Hepatocyte (in vitro differentiated cells): ENCODE results near the gene MAN1B1. TPM values are rescaled to one million over a fixed set of nuclear protein-coding genes. Genes with fewer than 3 reads are reported as not detected.

Experiments used
- DNase-seq: peaks from one replicate; pipeline ENCODE4 v3.0.0-alpha.2; 2016; ENCODE audit warnings: low spot score
- H2AFZ ChIP-seq: fragments of 200-600 bp; sonication (generic); 2 replicates; pipeline ENCODE4 v1.6.0; 2016; ENCODE audit warnings: antibody characterized with exemption, mild to moderate bottlenecking
- H3K27ac ChIP-seq: fragments of 200-600 bp; sonication (generic); 2 replicates; pipeline ENCODE4 v1.5.1; 2016; ENCODE audit warnings: mild to moderate bottlenecking
- H3K27me3 ChIP-seq: fragments of 200-600 bp; sonication (generic); 2 replicates; pipeline ENCODE4 v1.6.1; 2016
- H3K36me3 ChIP-seq: fragments of 200-600 bp; sonication (generic); replicated peaks from 2 replicates; pipeline ENCODE4 v1.5.1; 2016; ENCODE audit warnings: low read depth; ENCODE audit not compliant: insufficient read depth
- H3K4me1 ChIP-seq: fragments of 200-600 bp; sonication (generic); 2 replicates; pipeline ENCODE4 v1.5.1; 2016; ENCODE audit warnings: mild to moderate bottlenecking, moderate library complexity; ENCODE audit not compliant: insufficient read depth
- H3K4me2 ChIP-seq: fragments of 200-600 bp; sonication (generic); 2 replicates; pipeline ENCODE4 v1.6.0; 2016
- H3K4me3 ChIP-seq: fragments of 200-600 bp; sonication (generic); 2 replicates; pipeline ENCODE4 v1.5.1; 2016; ENCODE audit warnings: mild to moderate bottlenecking
- H3K79me2 ChIP-seq: fragments of 200-600 bp; sonication (generic); 2 replicates; pipeline ENCODE4 v1.6.0; 2017; ENCODE audit warnings: mild to moderate bottlenecking
- H3K9me2 ChIP-seq: fragments of 200-600 bp; sonication (generic); replicated peaks from 2 replicates; pipeline ENCODE4 v1.6.0; 2017; ENCODE audit warnings: mild to moderate bottlenecking; ENCODE audit not compliant: insufficient read depth
- H3K9me3 ChIP-seq: fragments of 200-600 bp; sonication (generic); 2 replicates; pipeline ENCODE4 v1.5.1; 2016; ENCODE audit warnings: low read depth, mild to moderate bottlenecking
- H4K20me1 ChIP-seq: fragments of 200-600 bp; sonication (generic); 2 replicates; pipeline ENCODE4 v1.6.0; 2016; ENCODE audit warnings: mild to moderate bottlenecking; ENCODE audit not compliant: insufficient read depth, poor library complexity, severe bottlenecking
- CTCF ChIP-seq: fragments of 200-600 bp; sonication (generic); IDR thresholded peaks from 2 replicates; pipeline ENCODE4 v1.5.1; 2016; ENCODE audit warnings: antibody characterized with exemption, mild to moderate bottlenecking; ENCODE audit not compliant: poor library complexity
- EZH2 ChIP-seq: fragments of 200-600 bp; sonication (generic); IDR thresholded peaks from 2 replicates; pipeline ENCODE4 v1.6.1; 2016; ENCODE audit warnings: antibody characterized with exemption, mild to moderate bottlenecking, borderline replicate concordance
- EZH2phosphoT487 ChIP-seq: fragments of 200-600 bp; sonication (generic); IDR thresholded peaks from one replicate; pipeline ENCODE4 v1.6.1; 2018; ENCODE audit warnings: antibody characterized with exemption, mild to moderate bottlenecking, low read depth, moderate library complexity; ENCODE audit not compliant: unreplicated experiment, severe bottlenecking
- WGBS: methylation state at CpG from one replicate; pipeline ENCODE4 v1.1.6; 2016; ENCODE audit warnings: low lambda C conversion rate; ENCODE audit errors: missing lambda C conversion rate; 5-methylcytosine and 5-hydroxymethylcytosine counted together
- polyA plus RNA-seq: library from polyadenylated mRNA; unstranded; fragments of >200 nt; fragmentation: Nextera tagmentation; extraction: Ambion mirVana; gene quantifications from 2 replicates; pipeline ENCODE4 v1.2.1, GENCODE V29; 2016
- total RNA-seq: library from RNA; depleted of rRNA; stranded (reverse); fragments of >200 nt; gene quantifications from 2 replicates; pipeline ENCODE4 v1.2.3, GENCODE V29; 2014

Gene MAN1B1
- total and polyA plus RNA-seq, 2 experiments from 2014 or later = 60.8 to 94.2 TPM

GRCh38 chr9:137141976-137142936 lies 55.5 kb downstream of the MAN1B1 start:
- no peak for TF ChIP-seq EZH2
- TF ChIP-seq CTCF = no peak
- TF ChIP-seq EZH2phosphoT487 = no peak
- WGBS = 81% methylated on average over 23 of the region's 24 CpGs
- Histone ChIP-seq H3K27ac (no peak overlapping the region), H3K27me3 (peaks cover 59% of the 10 kb centered on the region), H3K4me3 (no peak overlapping the region), H3K79me2 (no peaks in the 10 kb centered on the region), H3K36me3 (no peaks in the 10 kb centered on the region), H3K9me3 (no peaks in the 10 kb centered on the region), H3K4me1 (no peaks in the 10 kb centered on the region), H2AFZ (no peak overlapping the region), H3K4me2 (no peak overlapping the region), H3K9me2 (no peaks in the 10 kb centered on the region), H4K20me1 (no peaks in the 10 kb centered on the region)
- no peak for DNase-seq

- no peak overlapping the region for H3K4me2 ChIP-seq
- no peak overlapping the region for H2AFZ ChIP-seq
- no peaks in the 10 kb centered on the region for H3K4me1 ChIP-seq
- no peak overlapping the region for H3K4me3 ChIP-seq
- no peaks in the 10 kb centered on the region for H3K9me2 ChIP-seq
- no peaks in the 10 kb centered on the region for H3K36me3 ChIP-seq
- H3K79me2 ChIP-seq = no peaks in the 10 kb centered on the region
- TF ChIP-seq CTCF = no peak
- TF ChIP-seq EZH2 = no peak
- TF ChIP-seq EZH2phosphoT487 = no peak
- H3K27me3 ChIP-seq = peaks cover 47% of the 10 kb centered on the region
- no peaks in the 10 kb centered on the region for H3K9me3 ChIP-seq
- H4K20me1 ChIP-seq = no peaks in the 10 kb centered on the region
- no peak overlapping the region for H3K27ac ChIP-seq
- DNase-seq = no peak
- WGBS = 85% methylated on average over 4 of the region's 4 CpGs
Observed at GRCh38 chr9:137143459-137143858, 56.7 kb downstream of the MAN1B1 start.

- Histone ChIP-seq H3K4me2 (no peak overlapping the region), H3K4me3 (no peak overlapping the region), H3K9me3 (no peaks in the 10 kb centered on the region), H3K27ac (no peak overlapping the region), H2AFZ (no peak overlapping the region), H3K27me3 (peaks cover 25% of the 10 kb centered on the region), H3K36me3 (no peaks in the 10 kb centered on the region), H4K20me1 (no peaks in the 10 kb centered on the region), H3K9me2 (no peaks in the 10 kb centered on the region), H3K79me2 (no peaks in the 10 kb centered on the region), H3K4me1 (no peaks in the 10 kb centered on the region)
- 54% methylated on average over 20 of the region's 49 CpGs for WGBS
- DNase-seq = no peak
- TF ChIP-seq EZH2 (no peak), CTCF (no peak), EZH2phosphoT487 (no peak)
Observed at GRCh38 chr9:137145731-137146526, 59.1 kb downstream of the MAN1B1 start.
